Heart left ventricle (tissue), 16 donors: ENCODE measurements around the gene ACAP1. TPM values are rescaled to one million over a fixed set of nuclear protein-coding genes. Genes with fewer than 3 reads are reported as not detected.

ENCODE experiments used
- ATAC-seq, 4 donors: fragments of 200-7000 bp; cut with Tn5 transposase; one replicate each; pipeline ENCODE4 v1.9.1; 2020 to 2022; ENCODE audit warnings: moderate library complexity in 4 of 4, mild to moderate bottlenecking in 3 of 4, moderate number of reproducible peaks in 1 of 4
- DNase-seq, 5 donors: peaks; one replicate each; pipeline ENCODE4 v3.0.0-alpha.2; 2020
- H3K27ac ChIP-seq, 12 donors: fragments of 200-600 bp; sonication (generic) in 4 of 12; one replicate each; pipeline versions ENCODE4 v1.5.0 to v1.8.0; 2016 to 2022; ENCODE audit warnings: mild to moderate bottlenecking in 2 of 12
- H3K27me3 ChIP-seq, 9 donors: fragments of 200-600 bp; sonication (generic) in 2 of 9; one replicate each; pipeline versions ENCODE4 v1.5.1 to v1.8.0; 2016 to 2022; ENCODE audit warnings: mild to moderate bottlenecking in 3 of 9
- H3K36me3 ChIP-seq, 9 donors: fragments of 200-600 bp; sonication (generic) in 2 of 9; one replicate each; pipeline versions ENCODE4 v1.5.0 to v1.8.0; 2018 to 2022; ENCODE audit warnings: mild to moderate bottlenecking in 2 of 9
- H3K4me1 ChIP-seq, 12 donors: fragments of 200-600 bp; sonication (generic) in 4 of 12; one replicate each; pipeline versions ENCODE4 v1.5.0 to v1.8.0; 2016 to 2022; ENCODE audit warnings: mild to moderate bottlenecking in 3 of 12
- H3K4me3 ChIP-seq, 12 donors: fragments of 200-600 bp; sonication (generic) in 4 of 12; one replicate each; pipeline versions ENCODE4 v1.5.0 to v1.8.0; 2017 to 2022; ENCODE audit warnings: mild to moderate bottlenecking in 9 of 12, moderate library complexity in 4 of 12
- H3K9me3 ChIP-seq, 12 donors: fragments of 200-600 bp; sonication (generic) in 4 of 12; one replicate each; pipeline versions ENCODE4 v1.5.0 to v1.8.0; 2016 to 2022; ENCODE audit warnings: mild to moderate bottlenecking in 1 of 12
- POLR2A ChIP-seq, 2 donors: fragments of 450-650 bp; IDR thresholded peaks; one replicate each; pipeline ENCODE4 v1.6.1; 2017; ENCODE audit warnings: antibody characterized with exemption in 2 of 2, mild to moderate bottlenecking in 2 of 2, moderate library complexity in 2 of 2
- WGBS, 4 donors: extraction: QIAGEN DNeasy Blood & Tissue Kit in 2 of 4; methylation state at CpG; one replicate each; pipeline versions ENCODE4 v1.1.5 to v1.1.7; 2013 to 2018; 5-methylcytosine and 5-hydroxymethylcytosine counted together
- intact Hi-C, 10 donors: fragments of 100-400 bp; cut with DNase I; formaldehyde crosslinking; loops; one replicate each; pipeline versions ENCODE4 v1.11.1 to v1.14.2; 2022
- polyA plus RNA-seq, 2 donors: library from polyadenylated mRNA; stranded (reverse); fragments of 200-250 nt; gene quantifications; one replicate each; pipeline ENCODE4 v1.2.3, GENCODE V29; 2013
- total RNA-seq, 9 donors: library from RNA; depleted of rRNA in 2 of 9; stranded (reverse); fragments of >200 nt in 2 of 9; fragmentation: NEBNext Ultra II Directional in 3 of 9; extraction: Animal tissue kit (Norgen Biotek cat#: 25700) in 3 of 9; gene quantifications; one replicate each; pipeline versions ENCODE4 v1.1.0 to v1.2.4, GENCODE V29; 2016 to 2023
- TF ChIP-seq, protein P1 (sequence below), 12 donors: fragments of 200-600 bp; sonication (generic) in 4 of 12; IDR thresholded peaks; one replicate each; pipeline versions ENCODE4 v1.5.0 to v1.8.0; 2018 to 2022; ENCODE audit warnings: antibody characterized with exemption in 12 of 12, mild to moderate bottlenecking in 5 of 12
- donor health status: ischemic (EF 13 %, LVEDD 7.1; RV severe dilation, severe dysfunction).
- donor health status: healthy with polysubstance abuse.
- donor health status: DM: no; HTN: yes; CAD: no.
- donor health status: DM: no; HTN: no; CAD: no.
- donor health status: ischemic (EF 25% LVEDD 6.9; RV normal size, moderate dysfunction).
- donor health status: ischemic (EF 25% LVEDD 5.7; RV mildly dilated, moderate dysfunction).
- donor health status: healthy.
- donor health status: DM: yes; HTN: yes; CAD: no.
- donor health status: ischemic (EF 35%, LVEDD 5.7; RV mildly dilated, moderate dysfunction).
- donor health status: nonischemic (EF 11% LVEDD 7.7; RV severe dilation, severe dysfunction).
- donor health status: DM: yes; HTN: yes; CAD: no.
- donor health status: PGD.
- donor health status: ischemic (EF 29% LVEDD 5.4; RV normal size, mild dysfunction).
- donor health status: nonischemic (EF 23%, LVEDD 6.1; RV moderate dilation, normal function).

The ACAP1 gene
- total and polyA plus RNA-seq, 11 donors: 0.88 to 24.2 (median 9.0) TPM

DNA sequence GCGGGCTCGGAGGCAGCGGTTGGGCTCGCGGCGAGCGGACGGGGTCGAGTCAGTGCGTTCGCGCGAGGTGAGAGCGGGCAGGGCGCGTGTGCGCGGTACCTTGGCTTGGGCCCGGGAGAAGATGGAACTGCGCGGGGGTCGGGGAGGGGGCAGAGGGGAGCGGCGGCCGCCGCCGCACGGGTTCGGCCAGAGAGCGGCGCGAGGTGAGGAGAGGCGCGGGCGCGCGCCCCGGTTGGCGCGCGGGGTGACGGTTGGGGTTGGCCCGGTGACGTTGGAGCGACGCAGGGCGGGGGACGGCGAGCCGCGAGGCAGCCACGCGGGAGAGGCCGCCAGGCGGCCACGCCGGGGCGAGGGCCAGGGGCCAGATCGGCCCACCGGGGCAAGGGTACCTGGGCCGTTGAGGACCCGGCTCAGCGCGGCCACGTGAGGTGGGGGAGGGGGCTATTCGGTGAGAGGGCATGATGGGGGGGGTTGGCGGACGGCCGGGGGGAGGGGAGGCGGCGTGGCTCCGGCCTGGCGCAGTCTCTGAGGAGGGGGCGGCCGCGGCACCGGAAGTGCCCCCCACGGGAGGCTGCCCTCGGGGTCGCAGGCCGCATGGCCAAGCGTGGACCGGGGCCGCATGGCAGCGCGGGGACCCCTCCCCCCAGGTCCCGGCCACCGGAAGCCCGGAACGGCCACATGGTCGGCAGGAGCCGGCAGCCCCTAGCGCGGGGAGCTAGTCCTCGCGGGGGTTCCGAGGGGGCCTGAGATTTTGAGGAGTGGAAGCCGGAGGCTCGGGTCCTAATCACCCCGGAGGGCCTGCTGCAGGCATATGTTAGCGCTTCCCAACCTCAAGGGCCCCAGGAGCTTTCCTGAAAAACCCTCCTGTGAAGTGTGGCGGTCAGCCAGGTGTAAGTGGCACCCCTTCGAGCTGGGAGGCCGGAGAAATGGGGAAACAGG, 28.4 kb upstream of the ACAP1 start:
- peak in 2 of 4 donors; percentile 36 to 40 for ATAC-seq
- Histone ChIP-seq H3K27me3 (no peaks in the 10 kb centered on the region), H3K4me1 (peaks cover 4 to 47% (median 33%) of the 10 kb centered on the region in 12 donors), H3K36me3 (peaks cover 0 to 38% (median 35%) of the 10 kb centered on the region in 9 donors), H3K27ac (peak overlapping the region; percentile 85 to 100 (median 97)), H3K4me3 (peak overlapping the region; percentile 69 to 98 (median 92)), H3K9me3 (no peaks in the 10 kb centered on the region)
- intact Hi-C loops: loop anchor here in 6 of 10 donors (1.0 to 5.0 kb wide), 7 partner anchors 21 to 379 kb away; partner anchors contain the start of genes ELP5 (in 3 of the 6), ACADVL (in 1 of the 6), CTDNEP1 (in 1 of the 6) and DLG4 (in 1 of the 6)
- DNase-seq: peak in 4 of 5 donors; percentile 59 to 82 (median 68)
- TF ChIP-seq POLR2A (IDR thresholded peaks at IDR 0.05): peak; percentile 44 to 78
- TF ChIP-seq, protein P1, sequence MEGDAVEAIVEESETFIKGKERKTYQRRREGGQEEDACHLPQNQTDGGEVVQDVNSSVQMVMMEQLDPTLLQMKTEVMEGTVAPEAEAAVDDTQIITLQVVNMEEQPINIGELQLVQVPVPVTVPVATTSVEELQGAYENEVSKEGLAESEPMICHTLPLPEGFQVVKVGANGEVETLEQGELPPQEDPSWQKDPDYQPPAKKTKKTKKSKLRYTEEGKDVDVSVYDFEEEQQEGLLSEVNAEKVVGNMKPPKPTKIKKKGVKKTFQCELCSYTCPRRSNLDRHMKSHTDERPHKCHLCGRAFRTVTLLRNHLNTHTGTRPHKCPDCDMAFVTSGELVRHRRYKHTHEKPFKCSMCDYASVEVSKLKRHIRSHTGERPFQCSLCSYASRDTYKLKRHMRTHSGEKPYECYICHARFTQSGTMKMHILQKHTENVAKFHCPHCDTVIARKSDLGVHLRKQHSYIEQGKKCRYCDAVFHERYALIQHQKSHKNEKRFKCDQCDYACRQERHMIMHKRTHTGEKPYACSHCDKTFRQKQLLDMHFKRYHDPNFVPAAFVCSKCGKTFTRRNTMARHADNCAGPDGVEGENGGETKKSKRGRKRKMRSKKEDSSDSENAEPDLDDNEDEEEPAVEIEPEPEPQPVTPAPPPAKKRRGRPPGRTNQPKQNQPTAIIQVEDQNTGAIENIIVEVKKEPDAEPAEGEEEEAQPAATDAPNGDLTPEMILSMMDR (IDR thresholded peaks at IDR 0.05): peak in 1 of 12 donors; percentile 15
- WGBS, 4 donors: 0 to 1% (median 0%) methylated on average over 48 to 104 of the region's 104 CpGs

DNA sequence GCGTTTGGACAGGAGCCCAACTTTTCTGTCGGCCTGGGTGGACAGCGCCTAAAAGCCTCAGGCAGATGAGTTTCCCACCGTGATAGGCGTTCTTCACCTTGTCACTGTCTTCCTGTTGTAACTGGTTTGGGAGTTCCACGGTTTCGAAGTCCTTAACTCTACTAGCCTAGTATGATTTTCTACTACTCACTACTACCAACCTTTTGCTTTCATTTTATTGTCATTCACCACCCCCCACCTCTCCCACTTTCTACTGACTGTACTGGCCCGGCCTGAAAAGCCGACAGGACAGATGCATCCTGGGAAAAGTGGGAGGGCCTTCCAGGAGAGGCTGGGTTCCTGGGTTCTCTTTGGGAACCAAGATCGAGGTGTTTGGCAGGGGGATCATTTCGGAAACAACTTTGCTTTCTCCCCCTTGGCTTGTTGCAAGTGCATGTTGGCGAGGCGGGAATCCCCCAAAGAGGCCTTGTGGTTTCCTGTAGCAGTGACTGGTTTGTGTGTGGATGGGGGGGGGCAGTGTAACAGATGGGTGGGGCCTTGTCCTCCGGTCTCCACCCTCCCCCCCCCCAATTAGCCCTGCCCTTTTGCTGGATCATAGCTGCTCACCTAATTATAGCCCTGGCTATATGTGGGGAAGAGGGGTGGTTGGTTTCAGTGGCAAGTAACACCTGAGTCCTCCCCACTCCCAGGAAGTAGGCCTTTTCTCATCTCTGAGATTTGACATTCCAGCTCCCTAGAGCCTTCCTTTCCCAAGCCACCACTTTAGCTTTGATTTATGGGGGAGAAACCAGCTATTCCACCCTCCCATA, 27.5 kb upstream of the ACAP1 start:
- H3K4me3 ChIP-seq: peak overlapping the region; percentile 69 to 98 (median 92)
- TF ChIP-seq POLR2A (IDR thresholded peaks at IDR 0.05): peak in 1 of 2 donors; percentile 30
- TF ChIP-seq, protein P1 (IDR thresholded peaks at IDR 0.05): no peak
- ATAC-seq: peak in 2 of 4 donors; percentile 21 to 33
- H3K27ac ChIP-seq: peak overlapping the region; percentile 85 to 100 (median 97)
- H3K9me3 ChIP-seq: no peaks in the 10 kb centered on the region
- peak in 4 of 5 donors; percentile 78 to 80 (median 80) for DNase-seq
- no peaks in the 10 kb centered on the region for H3K27me3 ChIP-seq
- intact Hi-C loops: loop anchor here in 3 of 10 donors (2.0 to 5.0 kb wide), 5 partner anchors 20 to 378 kb away; partner anchors contain the start of genes ACADVL (in 1 of the 3), CTDNEP1 (in 1 of the 3), DLG4 (in 1 of the 3) and ELP5 (in 1 of the 3)
- H3K4me1 ChIP-seq: peaks cover 4 to 55% (median 40%) of the 10 kb centered on the region in 12 donors
- 2 to 3% (median 3%) methylated on average over 11 to 14 of the region's 14 CpGs for WGBS, 4 donors
- peaks cover 3 to 47% (median 44%) of the 10 kb centered on the region in 9 donors for H3K36me3 ChIP-seq

- ATAC-seq (no peak), DNase-seq (no peak)
- intact Hi-C loops: loop anchor here in 3 of 10 donors (1.0 to 5.0 kb wide), 6 partner anchors 12 to 378 kb away; partner anchors contain the start of genes ACADVL (in 1 of the 3), CTDNEP1 (in 1 of the 3), DLG4 (in 1 of the 3) and ELP5 (in 1 of the 3)
- Histone ChIP-seq H3K36me3 (peaks cover 3 to 51% (median 48%) of the 10 kb centered on the region in 9 donors), H3K9me3 (no peaks in the 10 kb centered on the region), H3K4me3 (peak overlapping the region in 8 of 12 donors; percentile 84 to 98 (median 93)), H3K4me1 (peaks cover 4 to 63% (median 48%) of the 10 kb centered on the region in 12 donors), H3K27me3 (no peaks in the 10 kb centered on the region), H3K27ac (peak overlapping the region in 8 of 12 donors; percentile 93 to 100 (median 98))
- TF ChIP-seq, protein P1 (IDR thresholded peaks at IDR 0.05): no peak
- no peak for TF ChIP-seq POLR2A (IDR thresholded peaks at IDR 0.05)
- WGBS, 4 donors: 88 to 92% (median 90%) methylated on average over 12 of the region's 12 CpGs
Measured at GRCh38 chr17:7309628-7310027, 26.7 kb upstream of the ACAP1 start.
